ENCODE measurements around the gene TBL3.

TBL3 gene

GRCh38 chr16:2003827-2004641 is 32.2 kb downstream of the TBL3 start (continued):
- TF ChIP-seq HIC1 (tag by site-specific recombination; IDR thresholded peaks at IDR 0.05) (peak; percentile 77), ZNF768 (tag by site-specific recombination; IDR thresholded peaks at IDR 0.05) (peak; percentile 56; the same call in 1 of the 2 replicates), SCRT1 (tag by site-specific recombination; IDR thresholded peaks at IDR 0.05; ENCODE audit: borderline replicate concordance) (peak; percentile 29; the same call in 1 of the 2 replicates), PRDM1 (tag by site-specific recombination; IDR thresholded peaks at IDR 0.05) (no peak), SCRT2 (tag by site-specific recombination; IDR thresholded peaks at IDR 0.05) (peak; percentile 93), ZNF18 (tag by site-specific recombination; IDR thresholded peaks at IDR 0.05) (no peak), ZNF449 (tag by site-specific recombination; IDR thresholded peaks at IDR 0.05) (peak; percentile 41; the same call in 1 of the 2 replicates), ZIC2 (tag by site-specific recombination; IDR thresholded peaks at IDR 0.05) (peak; percentile 62), ZSCAN5A (tag by site-specific recombination; IDR thresholded peaks at IDR 0.05) (no peak), ZNF146 (tag by site-specific recombination; IDR thresholded peaks at IDR 0.05) (no peak), ZNF701 (tag by site-specific recombination; IDR thresholded peaks at IDR 0.05) (no peak), SP2 (tag by site-specific recombination; IDR thresholded peaks at IDR 0.05) (peak; percentile 29; the same call in 1 of the 2 replicates), PRDM10 (tag by site-specific recombination; IDR thresholded peaks at IDR 0.05) (peak; percentile 72), ZNF629 (tag by site-specific recombination; IDR thresholded peaks at IDR 0.05) (0 out of 2 replicates have a peak, but pooled peaks have one; percentile 39), ZEB2 (tag by site-specific recombination; IDR thresholded peaks at IDR 0.05) (peak; percentile 77), ZBTB48 (tag by site-specific recombination; IDR thresholded peaks at IDR 0.05) (peak; percentile 82), ZNF473 (tag by site-specific recombination; IDR thresholded peaks at IDR 0.05) (no peak), KLF10 (tag by site-specific recombination; IDR thresholded peaks at IDR 0.05) (peak; percentile 71; the same call in 1 of the 2 replicates), YY1 (tag by site-specific recombination; IDR thresholded peaks at IDR 0.05) (peak; percentile 72), ZNF843 (tag by site-specific recombination; IDR thresholded peaks at IDR 0.05) (0 out of 2 replicates have a peak, but pooled peaks have one; percentile 38), KLF7 (tag by site-specific recombination; IDR thresholded peaks at IDR 0.05; ENCODE audit: borderline replicate concordance) (peak; percentile 94), REST (tag by site-specific recombination; IDR thresholded peaks at IDR 0.05) (peak; percentile 53; the same call in 1 of the 2 replicates), ZNF266 (tag by site-specific recombination; IDR thresholded peaks at IDR 0.05; ENCODE audit: low read depth) (no peak)

All from HEK293 (cell line).